K562 (cell line): ENCODE results near the gene FAM78B. TPM values are rescaled to one million over a fixed set of nuclear protein-coding genes. Genes with fewer than 3 reads are reported as not detected.

Source experiments
- ATAC-seq: fragments of 200-7000 bp; cut with Tn5 transposase; 3 replicates; pipeline ENCODE4 v1.9.1; 2020; ENCODE audit warnings: moderate library complexity
- BruUV-seq: library from RNA; stranded (reverse); fragments of 400-500 nt; replicated peaks from 2 replicates; lab custom pipeline; 2021; lab: Mats Ljungman, UMichigan
- CTCF ChIA-PET: fragments of 300-600 bp; formaldehyde crosslinking; extraction: SDS; loops from one replicate; lab custom pipeline; 2021; ENCODE audit warnings: low intra/inter-chr PET ratio; lab: Yijun Ruan, JAX
- POLR2A ChIA-PET: fragments of 300-600, 350-650 bp; sonication (Branson Sonifier 250); formaldehyde crosslinking; extraction: SDS; loops from one replicate; lab custom pipeline; 2021; ENCODE audit warnings: antibody characterized with exemption, inconsistent platforms; lab: Yijun Ruan, JAX
- DNase-seq, 4 experiments: peaks; one replicate each; pipeline versions ENCODE4 v3.0.0 to v3.0.0-alpha.2; 2011 to 2018; ENCODE audit warnings: low spot score in 3 of 4, mixed read lengths in 3 of 4; ENCODE audit errors: extremely low read depth in 1 of 4
- FAIRE-seq: peaks from 2 replicates; lab custom pipeline; 2011; peaks lifted over from hg19 to GRCh38; lab: Jason Lieb, UNC
- H2AFZ ChIP-seq: 2 replicates; pipeline ENCODE4 v1.6.0; 2011; ENCODE audit warnings: low read depth, low read length, control low read depth, inconsistent platforms
- H3K27ac ChIP-seq: fragments of 200-600 bp; 3 replicates; pipeline ENCODE4 v1.8.0; 2011; ENCODE audit warnings: low read depth, mild to moderate bottlenecking, control low read depth, inconsistent platforms, low read length, moderate library complexity, mixed read lengths; ENCODE audit errors: extremely low read depth
- H3K27me3 ChIP-seq, 2 experiments: fragments of 300-600 bp in 1 of 2; 2 replicates in 1 of 2; 3 replicates in 1 of 2; pipeline versions ENCODE4 v1.6.0 to v1.8.0; 2011; ENCODE audit warnings: inconsistent platforms in 2 of 2, low read length in 2 of 2, mild to moderate bottlenecking in 1 of 2, mixed read lengths in 1 of 2, moderate library complexity in 1 of 2; ENCODE audit not compliant: control insufficient read depth in 2 of 2, insufficient read depth in 2 of 2
- H3K36me3 ChIP-seq: fragments of 300-600 bp; 3 replicates; pipeline ENCODE4 v1.8.0; 2011; ENCODE audit warnings: mild to moderate bottlenecking, low read length, inconsistent platforms; ENCODE audit not compliant: control insufficient read depth, insufficient read depth
- H3K4me1 ChIP-seq, 2 experiments: fragments of 200-600 bp in 1 of 2; replicated peaks in 1 of 2; 2 replicates in 1 of 2; 3 replicates in 1 of 2; pipeline versions ENCODE4 v1.5.1 to v1.8.0; 2011; ENCODE audit warnings: inconsistent platforms in 2 of 2, low read length in 2 of 2, mild to moderate bottlenecking in 1 of 2, mixed read lengths in 1 of 2, moderate library complexity in 1 of 2; ENCODE audit not compliant: control insufficient read depth in 2 of 2, insufficient read depth in 2 of 2
- H3K4me2 ChIP-seq: 2 replicates; pipeline ENCODE4 v1.6.1; 2011; ENCODE audit warnings: low read length, control low read depth, inconsistent platforms, mixed read lengths; ENCODE audit not compliant: insufficient read depth
- H3K4me3 ChIP-seq: fragments of 200-600 bp; sonication (generic), shearing (Covaris generic); 2 replicates; pipeline ENCODE4 v1.5.1; 2016; ENCODE audit warnings: control low read depth, inconsistent platforms
- H3K79me2 ChIP-seq: fragments of 200-600 bp; 3 replicates; pipeline ENCODE4 v1.8.0; 2011; ENCODE audit warnings: low read length, inconsistent platforms; ENCODE audit not compliant: control insufficient read depth, insufficient read depth
- H3K9ac ChIP-seq, 2 experiments: 2 replicates each; pipeline versions ENCODE4 v1.6.0 to v1.6.1; 2011; ENCODE audit warnings: low read depth in 2 of 2, low read length in 2 of 2, control low read depth in 1 of 2, inconsistent platforms in 1 of 2, mild to moderate bottlenecking in 1 of 2, mixed read lengths in 1 of 2; ENCODE audit not compliant: insufficient read depth in 1 of 2
- H3K9me1 ChIP-seq: one replicate; pipeline ENCODE4 v1.6.0; 2011; ENCODE audit warnings: inconsistent platforms, mild to moderate bottlenecking, low read length, moderate library complexity; ENCODE audit not compliant: control insufficient read depth, insufficient read depth
- H3K9me3 ChIP-seq: replicated peaks from 2 replicates; pipeline ENCODE4 v1.5.1; 2011; ENCODE audit warnings: low read depth, low read length, inconsistent platforms; ENCODE audit not compliant: control insufficient read depth, insufficient read depth
- H4K20me1 ChIP-seq: replicated peaks from 2 replicates; pipeline ENCODE4 v1.6.1; 2011; ENCODE audit warnings: low read length, inconsistent platforms, mixed read lengths; ENCODE audit not compliant: control insufficient read depth, insufficient read depth
- ARID1B ChIP-seq: fragments of 450-650 bp; IDR thresholded peaks from 2 replicates; pipeline ENCODE4 v1.6.1; 2016; ENCODE audit warnings: antibody characterized with exemption, mild to moderate bottlenecking, inconsistent platforms
- CHD2 ChIP-seq: IDR thresholded peaks from 2 replicates; pipeline ENCODE4 v1.6.1; 2011; ENCODE audit warnings: low read depth, low read length
- IFI16 ChIP-seq: fragments of 250-450 bp; sonication (Bioruptor Pico); IDR thresholded peaks from 2 replicates; pipeline ENCODE4 v2.1.2; 2022; ENCODE audit warnings: mild to moderate bottlenecking, inconsistent platforms
- SRSF1 ChIP-seq: fragments of 200-400 bp; formaldehyde crosslinking; IDR thresholded peaks from 2 replicates; pipeline ENCODE4 v1.6.1; 2017; ENCODE audit warnings: mild to moderate bottlenecking, low read depth, low read length, moderate library complexity
- SRSF3 ChIP-seq: fragments of 200-400 bp; formaldehyde crosslinking; IDR thresholded peaks from 2 replicates; pipeline ENCODE4 v1.6.1; 2016; ENCODE audit warnings: mild to moderate bottlenecking, low read length, moderate library complexity; ENCODE audit not compliant: insufficient read depth
- SRSF7 ChIP-seq: fragments of 200-400 bp; formaldehyde crosslinking; optimal IDR thresholded peaks from 2 replicates; pipeline ENCODE3; 2017; ENCODE audit warnings: mild to moderate bottlenecking, low read depth, low read length
- ZNF121 ChIP-seq: sonication (generic); formaldehyde crosslinking; conservative IDR thresholded peaks from 2 replicates; pipeline ENCODE4 v1.8.0; 2022; ENCODE audit warnings: missing genetic modification reagents
- ZNF324 ChIP-seq: fragments of 250-450 bp; sonication (Bioruptor Pico); IDR thresholded peaks from 2 replicates; pipeline ENCODE4 v1.4.0; 2020; ENCODE audit warnings: mild to moderate bottlenecking
- WGBS: fragments of 100-300 bp; shearing (Covaris generic); methylation state at CpG from one replicate; pipeline ENCODE4 v1.1.6; 2016; ENCODE audit warnings: low coverage, mixed read lengths; ENCODE audit not compliant: insufficient coverage; ENCODE audit errors: missing lambda C conversion rate; 5-methylcytosine and 5-hydroxymethylcytosine counted together
- in situ Hi-C: fragments of 300-500 bp; cut with MboI; formaldehyde crosslinking; loops from 4 replicates; pipeline ENCODE4 v1.15.0; 2018; ENCODE audit warnings: inconsistent platforms, mixed read lengths
- intact Hi-C: fragments of 100-400 bp; cut with micrococcal nuclease; formaldehyde crosslinking; loops from 2 replicates; pipeline ENCODE4 v1.14.2; 2022
- polyA plus RNA-seq, 8 experiments: library from polyadenylated mRNA; depleted of rRNA in 4 of 8; stranded (reverse) in 5 of 8; unstranded in 3 of 8; fragments of >200 nt; fragmentation: Nextera tagmentation in 2 of 8; fragmentation: Illumina TruSeq in 1 of 8; extraction: Ambion mirVana in 2 of 8; extraction: Trizol in 1 of 8; gene quantifications; 2 replicates each; pipeline versions ENCODE4 v1.2.1 to v1.2.3, GENCODE V29; 2011 to 2014; ENCODE audit warnings: inconsistent platforms in 1 of 8, missing spikeins in 1 of 8
- total RNA-seq, 7 experiments: library from RNA; depleted of rRNA in 6 of 7; stranded (reverse); fragments of >200 nt in 6 of 7; fragmentation: Illumina TruSeq in 2 of 7; extraction: Trizol in 2 of 7; gene quantifications; 2 replicates each; pipeline versions ENCODE4 v1.2.1 to v1.2.3, GENCODE V29; 2011 to 2021; ENCODE audit warnings: low replicate concordance in 1 of 7
- TF ChIP-seq, protein P1 (sequence below): fragments of 450-650 bp; formaldehyde crosslinking; IDR thresholded peaks from 2 replicates; pipeline ENCODE4 v1.4.0; 2020; ENCODE audit warnings: mild to moderate bottlenecking, mixed read lengths

FAM78B gene
- total and polyA plus RNA-seq, 9 of the 15 experiments (the other 6 are each of a cell fraction or from before 2014, with no cell fraction given) = 0.04 to 0.43 (median 0.29) TPM; not detected in 1

DNA sequence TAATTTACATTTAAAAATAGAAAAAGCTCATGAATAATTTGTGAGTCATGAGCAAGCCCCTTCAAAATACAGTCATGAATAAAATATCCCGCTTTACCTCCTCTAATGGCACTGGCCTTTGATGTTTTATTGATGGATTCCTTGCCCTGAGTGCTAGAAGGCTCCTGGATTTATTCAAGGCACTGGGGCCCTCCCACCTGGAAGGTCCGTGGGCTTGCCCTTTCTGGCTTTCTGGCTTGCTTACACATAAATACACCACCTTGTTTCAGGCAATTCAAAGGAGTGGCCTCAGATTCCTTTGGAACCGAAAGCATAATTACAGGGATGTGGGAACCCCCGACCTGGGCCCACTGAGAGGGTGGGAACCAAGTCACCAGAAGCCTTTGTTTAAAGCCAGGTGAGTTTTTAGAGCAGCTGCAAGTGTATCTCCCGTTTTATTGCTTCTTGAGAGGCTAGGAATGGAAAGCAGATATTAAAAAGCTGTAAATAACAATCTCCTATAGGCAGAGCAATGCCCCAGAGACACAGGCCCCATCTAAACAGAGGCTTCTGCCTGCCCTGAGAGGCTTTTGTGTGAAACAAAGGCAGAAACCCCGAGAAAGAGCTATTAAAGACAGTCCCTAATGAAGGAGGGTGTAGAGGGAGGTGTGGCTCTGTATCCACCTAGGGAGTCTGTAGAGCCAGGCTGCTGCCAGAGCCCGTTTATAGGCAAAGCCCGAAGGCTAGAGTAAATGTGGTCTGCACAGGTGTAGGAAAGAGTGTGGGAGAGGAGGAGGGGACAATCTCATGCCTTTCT is 126.4 kb downstream of the FAM78B start:
- Histone ChIP-seq H2AFZ (no peak overlapping the region), H3K4me3 (no peak overlapping the region), H4K20me1 (no peaks in the 10 kb centered on the region), H3K27me3 (0 out of 5 replicates have a peak, but pooled peaks cover 0 to 2% of the 10 kb centered on the region in 2 experiments), H3K9me3 (no peaks in the 10 kb centered on the region), H3K36me3 (no peaks in the 10 kb centered on the region), H3K9ac (no peak overlapping the region), H3K9me1 (peaks cover 3% of the 10 kb centered on the region), H3K27ac (no peak overlapping the region), H3K4me1 (no peaks in the 10 kb centered on the region), H3K79me2 (no peaks in the 10 kb centered on the region), H3K4me2 (no peak overlapping the region)
- 0% methylated on average over 8 of the region's 8 CpGs for WGBS
- CTCF ChIA-PET = no interaction called here
- POLR2A ChIA-PET = no interaction called here
- in situ Hi-C loops = no loop called here
- ATAC-seq = no peak
- FAIRE-seq = no peak
- intact Hi-C loops = no loop called here
- no TSS peak for BruUV-seq
- no peak for DNase-seq
- TF ChIP-seq IFI16 (CRISPR knock-in tag) (no peak), ZNF121 (no peak), ZNF324 (CRISPR knock-in tag) (no peak), CHD2 (no peak), ARID1B (no peak), SRSF7 (no peak), SRSF3 (no peak), SRSF1 (no peak)
- TF ChIP-seq, protein P1, sequence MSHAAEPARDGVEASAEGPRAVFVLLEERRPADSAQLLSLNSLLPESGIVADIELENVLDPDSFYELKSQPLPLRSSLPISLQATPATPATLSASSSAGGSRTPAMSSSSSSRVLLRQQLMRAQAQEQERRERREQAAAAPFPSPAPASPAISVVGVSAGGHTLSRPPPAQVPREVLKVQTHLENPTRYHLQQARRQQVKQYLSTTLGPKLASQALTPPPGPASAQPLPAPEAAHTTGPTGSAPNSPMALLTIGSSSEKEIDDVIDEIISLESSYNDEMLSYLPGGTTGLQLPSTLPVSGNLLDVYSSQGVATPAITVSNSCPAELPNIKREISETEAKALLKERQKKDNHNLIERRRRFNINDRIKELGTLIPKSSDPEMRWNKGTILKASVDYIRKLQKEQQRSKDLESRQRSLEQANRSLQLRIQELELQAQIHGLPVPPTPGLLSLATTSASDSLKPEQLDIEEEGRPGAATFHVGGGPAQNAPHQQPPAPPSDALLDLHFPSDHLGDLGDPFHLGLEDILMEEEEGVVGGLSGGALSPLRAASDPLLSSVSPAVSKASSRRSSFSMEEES (CRISPR knock-in tag) = no peak
